Smooth muscle cell (in vitro differentiated cells): ENCODE data around the gene ANKFY1. TPM values are rescaled to one million over a fixed set of nuclear protein-coding genes. Genes with fewer than 3 reads are reported as not detected.

ENCODE experiments used
- DNase-seq: peaks from one replicate; lab custom pipeline; 2025; ENCODE audit not compliant: unreplicated experiment; lab: John Stamatoyannopoulos, UW
- H2AFZ ChIP-seq: fragments of 200-600 bp; sonication (generic); 2 replicates; pipeline ENCODE4 v1.6.0; 2016; ENCODE audit warnings: antibody characterized with exemption, low read depth, mild to moderate bottlenecking
- H3F3A ChIP-seq: fragments of 200-600 bp; sonication (generic); 2 replicates; pipeline ENCODE4 v1.6.0; 2017; ENCODE audit warnings: antibody characterized with exemption, low read depth
- H3K27ac ChIP-seq: fragments of 200-600 bp; sonication (generic); 2 replicates; pipeline ENCODE4 v1.5.1; 2016; ENCODE audit warnings: low read depth, mild to moderate bottlenecking
- H3K27me3 ChIP-seq: fragments of 200-600 bp; sonication (generic); 2 replicates; pipeline ENCODE4 v1.6.1; 2016; ENCODE audit warnings: low read depth, mild to moderate bottlenecking
- H3K36me3 ChIP-seq: fragments of 200-600 bp; sonication (generic); 2 replicates; pipeline ENCODE4 v1.5.1; 2016; ENCODE audit warnings: low read depth
- H3K4me1 ChIP-seq: fragments of 200-600 bp; sonication (generic); 2 replicates; pipeline ENCODE4 v1.5.1; 2016; ENCODE audit warnings: low read depth
- H3K4me2 ChIP-seq: fragments of 200-600 bp; sonication (generic); 2 replicates; pipeline ENCODE4 v1.6.0; 2016; ENCODE audit warnings: mild to moderate bottlenecking
- H3K4me3 ChIP-seq: fragments of 200-600 bp; sonication (generic); 2 replicates; pipeline ENCODE4 v1.5.1; 2016; ENCODE audit warnings: mild to moderate bottlenecking
- H3K79me2 ChIP-seq: fragments of 200-600 bp; sonication (generic); 2 replicates; pipeline ENCODE4 v1.6.0; 2016; ENCODE audit warnings: low read depth, mild to moderate bottlenecking
- H3K9ac ChIP-seq: fragments of 200-600 bp; sonication (generic); 2 replicates; pipeline ENCODE4 v1.6.0; 2016; ENCODE audit warnings: low read depth
- H3K9me3 ChIP-seq: fragments of 200-600 bp; sonication (generic); replicated peaks from 2 replicates; pipeline ENCODE4 v1.5.1; 2016; ENCODE audit warnings: low read depth
- H4K20me1 ChIP-seq: fragments of 200-600 bp; sonication (generic); 2 replicates; pipeline ENCODE4 v1.6.0; 2016; ENCODE audit warnings: low read depth
- CTCF ChIP-seq: fragments of 200-600 bp; sonication (generic); IDR thresholded peaks from 2 replicates; pipeline ENCODE4 v1.5.1; 2017; ENCODE audit warnings: borderline replicate concordance, mild to moderate bottlenecking, antibody characterized with exemption; ENCODE audit not compliant: insufficient read depth, poor library complexity, severe bottlenecking
- WGBS: methylation state at CpG from one replicate; pipeline ENCODE4 v1.1.7; 2016; ENCODE audit warnings: low lambda C conversion rate; 5-methylcytosine and 5-hydroxymethylcytosine counted together
- polyA plus RNA-seq: library from polyadenylated mRNA; unstranded; fragments of >200 nt; fragmentation: Nextera tagmentation; extraction: Ambion mirVana; gene quantifications from 2 replicates; pipeline ENCODE4 v1.2.1, GENCODE V29; 2016
- total RNA-seq: library from RNA; depleted of rRNA; stranded (reverse); fragments of >200 nt; gene quantifications from 2 replicates; pipeline ENCODE4 v1.2.3, GENCODE V29; 2014

The ANKFY1 gene
- total and polyA plus RNA-seq, 2 experiments from 2014 or later = 11.5 to 26.3 TPM

GRCh38 chr17:4201226-4201625 is 62.6 kb downstream of the ANKFY1 start:
- WGBS = 99% methylated on average over 4 of the region's 4 CpGs
- H3K36me3 ChIP-seq = peaks cover 10% of the 10 kb centered on the region
- no peak overlapping the region for H3K27ac ChIP-seq
- peaks cover 40% of the 10 kb centered on the region for H4K20me1 ChIP-seq
- H3K9ac ChIP-seq = no peak overlapping the region
- no peak for TF ChIP-seq CTCF
- H3K79me2 ChIP-seq = no peaks in the 10 kb centered on the region
- no peak overlapping the region for H2AFZ ChIP-seq
- no peaks in the 10 kb centered on the region for H3K27me3 ChIP-seq
- H3K4me3 ChIP-seq = no peak overlapping the region
- H3K4me1 ChIP-seq = no peaks in the 10 kb centered on the region
- no peak for DNase-seq
- H3F3A ChIP-seq = no peaks in the 10 kb centered on the region
- no peaks in the 10 kb centered on the region for H3K9me3 ChIP-seq
- no peak overlapping the region for H3K4me2 ChIP-seq

GRCh38 chr17:4199818-4200402 is 63.9 kb downstream of the ANKFY1 start:
- Histone ChIP-seq H3K27me3 (no peaks in the 10 kb centered on the region), H3F3A (no peaks in the 10 kb centered on the region), H3K36me3 (peaks cover 3% of the 10 kb centered on the region), H3K9ac (no peak overlapping the region), H3K9me3 (no peaks in the 10 kb centered on the region), H3K4me3 (no peak overlapping the region), H3K79me2 (no peaks in the 10 kb centered on the region), H3K27ac (no peak overlapping the region), H2AFZ (no peak overlapping the region), H3K4me2 (no peak overlapping the region), H3K4me1 (no peaks in the 10 kb centered on the region), H4K20me1 (peaks cover 35% of the 10 kb centered on the region)
- peak; percentile 70 for TF ChIP-seq CTCF
- WGBS = 63% methylated on average over 9 of the region's 9 CpGs
- DNase-seq = no peak

- Histone ChIP-seq H3F3A (no peaks in the 10 kb centered on the region), H3K27ac (no peak overlapping the region), H4K20me1 (peaks cover 26% of the 10 kb centered on the region), H3K9ac (no peak overlapping the region), H3K4me3 (no peak overlapping the region), H3K27me3 (no peaks in the 10 kb centered on the region), H3K9me3 (no peaks in the 10 kb centered on the region), H3K4me2 (no peak overlapping the region), H3K4me1 (no peaks in the 10 kb centered on the region), H3K79me2 (no peaks in the 10 kb centered on the region), H2AFZ (no peak overlapping the region), H3K36me3 (peaks cover 9% of the 10 kb centered on the region)
- WGBS = 83% methylated on average over 7 of the region's 7 CpGs
- no peak for TF ChIP-seq CTCF
- DNase-seq = no peak
Measured at GRCh38 chr17:4198995-4199394, 64.8 kb downstream of the ANKFY1 start.

- H3K4me1 ChIP-seq = no peaks in the 10 kb centered on the region
- H3K27me3 ChIP-seq = no peaks in the 10 kb centered on the region
- WGBS = 85% methylated on average over 10 of the region's 10 CpGs
- H3K36me3 ChIP-seq = peaks cover 9% of the 10 kb centered on the region
- no peak for TF ChIP-seq CTCF
- H4K20me1 ChIP-seq = peaks cover 13% of the 10 kb centered on the region
- H3F3A ChIP-seq = no peaks in the 10 kb centered on the region
- DNase-seq = no peak
- H3K79me2 ChIP-seq = no peaks in the 10 kb centered on the region
- H3K27ac ChIP-seq = no peak overlapping the region
- H3K9ac ChIP-seq = no peak overlapping the region
- H3K4me2 ChIP-seq = no peak overlapping the region
- peaks cover 1% of the 10 kb centered on the region for H3K9me3 ChIP-seq
- H2AFZ ChIP-seq = no peak overlapping the region
- no peak overlapping the region for H3K4me3 ChIP-seq
Measured at GRCh38 chr17:4195306-4195705, 68.5 kb downstream of the ANKFY1 start.
